IPS-11a (cell line): ENCODE data around the gene RXFP1.

Experiments used
- H3K4me3 ChIP-seq: one replicate; pipeline ENCODE4 v1.5.1; 2013; ENCODE audit warnings: low read depth, low read length, control low read depth

RXFP1 gene

GRCh38 chr4:158670975-158671664, 149.4 kb downstream of the RXFP1 start:
- H3K4me3 ChIP-seq = peak overlapping the region; percentile 85

DNA sequence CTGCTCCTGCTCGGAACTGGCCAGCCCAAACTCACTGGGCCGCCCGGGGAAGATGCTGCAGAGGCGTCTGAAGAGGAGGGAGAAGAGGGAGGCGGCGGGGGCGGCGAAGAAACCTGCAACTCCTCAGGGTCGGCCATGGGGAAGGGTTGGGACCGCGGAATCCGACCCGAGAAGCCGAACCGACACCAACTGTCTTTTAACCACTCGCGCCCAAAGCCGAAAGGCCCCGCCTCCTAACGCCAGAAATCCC, 149.9 kb downstream of the RXFP1 start, which contains the start of gene C4orf46:
TSS of gene C4orf46 (minus strand) at position 223 of the 250 bp plus-strand sequence. CDS start at position 137, 86 bp downstream.
- H3K4me3 ChIP-seq = peak within 1 kb of the TSS; percentile 85

DNA sequence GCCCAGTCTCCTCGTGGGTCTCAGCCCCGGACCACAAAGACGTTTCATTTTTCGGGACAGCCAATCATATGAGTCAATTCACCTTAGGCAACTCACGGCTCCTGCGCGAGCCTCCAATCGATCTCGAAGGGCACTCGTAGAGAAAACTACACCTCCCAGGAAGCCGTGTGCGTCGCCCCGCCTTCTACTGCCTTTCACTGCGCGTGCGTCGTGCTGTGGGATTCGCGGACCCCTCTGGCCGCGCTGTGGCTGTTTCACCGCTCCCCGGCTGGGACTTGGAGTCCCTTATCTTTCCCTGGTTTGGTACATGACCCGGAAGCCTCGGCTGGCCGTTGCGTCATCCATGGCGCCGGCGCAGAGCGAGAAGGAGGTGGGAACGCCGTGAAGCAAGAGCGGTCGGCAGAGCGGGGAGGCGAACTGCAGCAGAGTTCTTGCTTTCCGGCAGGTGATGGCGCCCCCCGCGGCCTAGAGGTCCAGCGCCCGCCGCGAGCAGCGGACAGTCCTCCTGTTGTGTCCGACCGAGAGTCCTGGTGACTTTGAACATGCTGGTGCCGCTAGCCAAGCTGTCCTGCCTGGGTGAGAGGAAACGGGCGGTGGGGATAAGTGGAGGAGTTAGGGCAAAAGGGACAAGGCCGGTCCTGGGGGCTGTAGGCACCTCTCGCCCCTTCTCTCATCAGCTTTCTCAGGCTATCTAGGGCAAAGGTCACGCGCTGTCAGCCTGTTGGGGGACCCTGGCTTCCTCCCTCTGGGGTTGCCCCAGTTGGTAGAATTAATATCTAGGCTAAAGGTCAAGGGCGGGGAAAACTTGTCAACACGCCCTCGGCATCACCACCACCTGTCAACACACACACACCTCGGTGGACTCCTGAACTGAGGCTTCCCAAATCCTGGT, 150.5 kb downstream of the RXFP1 start, which contains the start of gene ETFDH:
TSS of gene ETFDH (plus strand) at position 382 of the 892 bp plus-strand sequence. CDS start at position 543, 161 bp downstream.
- H3K4me3 ChIP-seq = peak within 1 kb of the TSS; percentile 85

GRCh38 chr4:158673633-158674032, 152.0 kb downstream of the RXFP1 start:
- no peak overlapping the region for H3K4me3 ChIP-seq

GRCh38 chr4:158676076-158676475, 154.4 kb downstream of the RXFP1 start:
- no peak overlapping the region for H3K4me3 ChIP-seq

DNA sequence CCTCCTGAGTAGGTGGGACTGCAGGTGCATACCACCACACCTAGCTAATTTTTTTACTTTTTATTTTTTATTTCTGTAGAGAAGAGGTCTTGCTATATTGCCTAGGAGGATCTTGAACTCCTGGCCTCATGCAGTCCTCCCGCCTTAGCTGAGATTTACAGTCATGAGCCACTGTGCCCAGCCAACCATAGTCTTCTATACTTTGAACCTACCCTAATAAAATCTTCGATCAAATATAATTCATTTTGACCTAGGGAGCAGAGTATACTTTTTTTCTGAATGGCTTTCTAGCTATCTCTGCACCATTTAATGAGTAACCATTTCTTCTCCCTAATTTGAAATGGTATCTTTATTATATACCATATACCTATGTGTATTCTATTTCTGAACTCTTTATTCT, 157.1 kb downstream of the RXFP1 start:
- H3K4me3 ChIP-seq = no peak overlapping the region

DNA sequence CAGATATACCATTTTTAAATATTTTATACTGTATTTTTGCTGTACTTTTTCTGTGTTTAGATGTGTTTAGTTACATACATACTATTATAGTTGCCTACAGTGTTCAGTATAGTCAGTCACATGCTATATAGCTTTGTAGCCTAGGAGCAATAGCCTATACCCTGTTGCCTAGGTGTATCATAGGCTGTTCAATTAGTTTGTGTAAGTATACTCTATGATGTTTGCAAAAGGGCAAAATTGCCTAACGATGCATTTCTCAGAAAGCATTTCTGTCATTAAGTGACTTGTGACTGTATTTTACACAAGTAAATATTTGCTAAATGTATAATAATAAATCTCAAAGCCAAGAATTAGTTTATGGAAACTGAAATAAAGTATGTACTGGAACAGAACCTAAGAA, 159.9 kb downstream of the RXFP1 start:
- H3K4me3 ChIP-seq = no peak overlapping the region

GRCh38 chr4:158682066-158682465, 160.4 kb downstream of the RXFP1 start:
- H3K4me3 ChIP-seq = no peak overlapping the region

DNA sequence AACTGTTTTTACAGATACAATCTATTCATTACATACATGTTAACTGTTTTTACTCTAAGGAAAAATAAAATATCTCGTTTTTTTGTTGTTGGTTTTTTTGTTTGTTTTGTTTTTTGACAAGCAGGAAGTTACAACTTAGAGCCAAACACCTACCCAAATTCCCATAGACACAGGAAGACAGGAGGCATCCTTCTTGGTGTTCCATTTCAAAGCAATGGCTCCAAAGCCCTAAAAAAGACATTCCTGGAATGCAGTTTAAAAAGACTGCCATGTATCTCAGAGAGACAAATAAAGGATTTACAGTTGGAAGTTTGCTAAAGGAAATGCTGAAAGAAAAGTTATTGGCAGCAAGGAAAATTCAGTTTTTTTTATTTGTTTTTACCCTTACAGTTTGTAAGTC, 167.1 kb downstream of the RXFP1 start:
- no peak overlapping the region for H3K4me3 ChIP-seq
